Measurements from ENCODE around the gene MDN1.
"Not testable (repeated sequence)": the region's sequence is repeated elsewhere in the genome, so short reads cannot be mapped to it uniquely, and the experiment has no call there.

Gene MDN1

DNA sequence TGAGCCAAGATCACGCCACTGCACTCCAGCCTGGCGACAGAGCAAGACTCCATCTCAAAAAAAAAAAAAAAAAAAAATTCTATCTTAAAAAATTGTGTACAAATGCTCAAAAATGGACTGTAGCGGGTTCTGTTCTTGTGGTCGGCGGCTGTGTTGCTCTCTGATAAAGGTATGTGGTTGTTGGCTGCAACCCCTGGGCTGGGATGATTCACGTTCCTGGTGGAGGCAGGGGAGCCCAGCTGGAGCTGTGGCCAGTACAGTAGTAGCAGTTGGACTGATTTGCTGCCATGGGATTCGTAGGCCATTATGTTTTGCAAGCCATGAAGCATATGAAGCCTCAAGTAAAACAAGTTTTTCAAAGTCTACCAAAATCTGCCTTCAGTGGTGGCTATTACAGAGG is 22.3 kb downstream of the MDN1 start:
- Mint-ChIP-seq H3K27me3 (ENCODE audit: low read depth) (no peaks in the 10 kb centered on the region), H3K4me3 (no peak overlapping the region), H3K4me1 (ENCODE audit: low read depth) (peaks cover 31% of the 10 kb centered on the region), H3K9me3 (no peaks in the 10 kb centered on the region), H3K27ac (no peak overlapping the region), H3K36me3 (ENCODE audit: low read depth) (peaks cover 29% of the 10 kb centered on the region)

DNA sequence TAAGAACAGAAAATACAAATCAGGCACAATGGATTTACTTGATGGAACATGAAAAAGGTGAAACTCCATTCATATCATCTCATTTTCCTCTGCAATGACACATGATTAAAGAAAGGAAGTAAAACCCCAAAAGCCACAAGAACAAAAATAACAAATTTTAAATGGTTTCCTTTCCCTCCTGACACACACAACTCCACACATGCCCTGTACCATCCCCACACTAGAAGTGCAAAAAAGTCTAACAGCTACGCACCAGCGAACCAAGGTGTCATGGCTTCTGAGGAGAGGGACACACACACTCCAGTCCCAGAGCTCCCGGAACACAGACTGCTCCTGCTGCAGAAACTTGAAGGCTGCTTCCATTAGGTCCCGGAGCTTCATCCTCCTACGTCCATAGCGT is 25.3 kb downstream of the MDN1 start:
- Mint-ChIP-seq H3K36me3 (ENCODE audit: low read depth) (peaks cover 35% of the 10 kb centered on the region), H3K27me3 (ENCODE audit: low read depth) (no peaks in the 10 kb centered on the region), H3K9me3 (no peaks in the 10 kb centered on the region), H3K4me1 (ENCODE audit: low read depth) (peaks cover 31% of the 10 kb centered on the region), H3K4me3 (peak overlapping the region; percentile 42), H3K27ac (peak overlapping the region; percentile 57)

DNA sequence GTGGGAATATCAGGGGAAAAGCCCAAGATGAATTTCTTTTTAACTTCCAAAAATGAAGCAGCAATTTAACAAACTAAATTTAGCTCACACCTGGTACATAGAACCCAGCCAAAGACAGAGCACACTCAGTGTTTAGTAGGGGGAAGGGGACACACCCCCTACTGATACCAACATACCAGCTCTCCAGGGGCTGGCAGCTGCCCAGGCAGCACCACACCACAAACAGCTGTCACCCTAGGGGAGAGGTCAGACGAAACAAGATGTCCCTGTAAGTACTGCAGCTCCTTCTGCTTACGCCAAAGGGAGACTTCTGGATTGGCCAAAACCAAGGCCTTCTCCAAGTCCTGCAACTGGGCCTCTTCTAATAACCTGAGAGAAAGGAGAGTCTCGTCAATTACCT is 26.0 kb downstream of the MDN1 start:
- Mint-ChIP-seq H3K9me3 (no peaks in the 10 kb centered on the region), H3K27ac (peak overlapping the region; percentile 79), H3K4me3 (no peak overlapping the region), H3K4me1 (ENCODE audit: low read depth) (peaks cover 33% of the 10 kb centered on the region), H3K36me3 (ENCODE audit: low read depth) (peaks cover 36% of the 10 kb centered on the region), H3K27me3 (ENCODE audit: low read depth) (no peaks in the 10 kb centered on the region)

DNA sequence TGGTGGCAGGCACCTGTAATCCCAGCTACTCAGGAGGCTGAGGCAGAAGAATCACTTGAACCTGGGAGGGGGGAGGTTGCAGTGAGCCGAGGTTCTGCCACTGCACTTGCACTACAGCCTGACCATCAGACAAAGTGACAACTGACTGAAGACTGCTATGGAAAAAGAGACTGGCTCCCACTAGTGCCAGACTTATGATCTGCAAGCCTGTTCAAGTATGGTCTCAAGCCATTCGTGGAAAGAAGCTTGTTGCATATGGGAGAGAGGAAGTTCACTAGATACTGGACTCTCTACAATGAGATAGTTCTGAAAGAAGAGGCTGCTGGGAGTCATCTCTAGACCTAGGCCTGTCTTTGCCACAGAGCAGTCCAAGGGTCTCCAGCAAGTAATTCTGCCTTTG is 26.7 kb downstream of the MDN1 start:
- no peaks in the 10 kb centered on the region for H3K27me3 Mint-ChIP-seq (ENCODE audit: low read depth)
- no peaks in the 10 kb centered on the region for H3K9me3 Mint-ChIP-seq
- H3K4me3 Mint-ChIP-seq, result peak overlapping the region; percentile 47
- peaks cover 33% of the 10 kb centered on the region for H3K4me1 Mint-ChIP-seq (ENCODE audit: low read depth)
- H3K27ac Mint-ChIP-seq, result peak overlapping the region; percentile 79
- H3K36me3 Mint-ChIP-seq (ENCODE audit: low read depth), result peaks cover 36% of the 10 kb centered on the region

DNA sequence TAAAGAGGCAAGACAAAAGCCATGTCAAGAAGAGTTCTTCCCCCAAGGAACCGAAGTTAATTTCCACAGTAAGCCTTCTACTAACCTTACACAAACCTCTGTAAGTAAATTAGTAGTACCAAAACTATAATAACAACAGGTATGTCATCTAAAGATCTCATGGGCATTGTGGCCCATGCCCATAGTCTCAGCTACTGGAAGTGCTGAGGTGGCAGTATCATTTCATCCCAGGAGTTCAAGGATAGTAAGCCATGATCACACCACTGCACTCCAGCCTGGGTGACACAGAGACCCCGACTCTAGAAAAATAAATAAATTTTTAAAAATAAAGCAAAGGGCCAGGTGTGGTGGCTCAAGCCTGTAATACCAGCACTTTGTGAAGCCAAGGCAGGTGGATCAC is 29.2 kb downstream of the MDN1 start:
- H3K4me1 Mint-ChIP-seq (ENCODE audit: low read depth), result peaks cover 30% of the 10 kb centered on the region
- H3K36me3 Mint-ChIP-seq (ENCODE audit: low read depth), result peaks cover 40% of the 10 kb centered on the region
- no peak overlapping the region for H3K4me3 Mint-ChIP-seq
- H3K9me3 Mint-ChIP-seq, result no peaks in the 10 kb centered on the region
- H3K27ac Mint-ChIP-seq, result no peak overlapping the region
- no peaks in the 10 kb centered on the region for H3K27me3 Mint-ChIP-seq (ENCODE audit: low read depth)

DNA sequence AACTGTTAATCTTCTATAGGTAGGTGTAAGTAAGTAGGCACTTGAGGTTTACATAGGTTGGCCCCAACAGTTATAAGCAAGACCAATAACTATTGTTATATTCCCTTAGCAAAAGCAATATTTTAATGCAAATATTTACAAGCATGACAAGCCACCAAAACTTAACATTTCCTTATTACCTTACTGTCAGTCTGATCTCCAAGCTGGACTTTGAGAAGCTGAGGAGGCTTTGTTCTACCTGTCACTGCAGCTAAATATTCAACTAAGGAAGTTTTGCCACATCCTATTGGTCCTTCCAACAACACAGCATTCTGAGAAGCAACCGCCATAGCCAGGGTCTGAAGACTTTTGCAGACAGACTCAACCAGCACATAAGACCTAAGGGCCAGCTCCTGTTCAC is 29.6 kb downstream of the MDN1 start:
- Mint-ChIP-seq H3K27me3 (ENCODE audit: low read depth) (no peaks in the 10 kb centered on the region), H3K36me3 (ENCODE audit: low read depth) (peaks cover 41% of the 10 kb centered on the region), H3K4me3 (no peak overlapping the region), H3K27ac (no peak overlapping the region), H3K9me3 (no peaks in the 10 kb centered on the region), H3K4me1 (ENCODE audit: low read depth) (peaks cover 27% of the 10 kb centered on the region)

DNA sequence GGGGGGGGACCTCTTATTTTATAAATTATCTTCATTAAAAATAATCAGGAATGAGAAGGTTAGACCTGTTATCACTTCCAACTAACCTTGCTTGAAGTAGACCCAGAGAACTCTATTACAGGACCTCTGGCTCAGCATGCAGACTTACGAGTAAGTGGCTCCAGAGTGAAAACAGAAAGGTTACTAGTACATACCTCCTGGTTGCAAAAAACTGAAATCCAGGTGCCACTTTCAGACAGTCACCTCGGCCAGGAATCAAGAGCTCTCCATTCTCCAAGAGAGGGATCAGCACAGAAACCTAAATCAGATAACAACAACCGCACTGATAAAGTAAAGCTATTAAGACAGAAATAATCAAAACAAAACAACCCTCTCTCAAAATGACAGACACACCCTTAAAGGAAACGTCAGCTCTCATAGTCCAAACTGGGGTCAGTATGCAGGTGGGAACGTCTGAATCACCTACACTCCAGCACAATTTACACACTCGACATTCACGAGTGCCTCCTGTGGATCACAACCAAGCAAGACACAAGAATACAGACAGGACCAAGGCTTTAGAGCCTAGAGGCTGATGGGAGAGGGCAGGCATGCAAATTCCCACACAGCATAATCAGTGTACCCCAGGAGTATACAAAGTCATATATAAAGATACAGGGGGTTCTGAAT is 31.8 kb downstream of the MDN1 start:
- H3K9me3 Mint-ChIP-seq, result peaks cover 5% of the 10 kb centered on the region

DNA sequence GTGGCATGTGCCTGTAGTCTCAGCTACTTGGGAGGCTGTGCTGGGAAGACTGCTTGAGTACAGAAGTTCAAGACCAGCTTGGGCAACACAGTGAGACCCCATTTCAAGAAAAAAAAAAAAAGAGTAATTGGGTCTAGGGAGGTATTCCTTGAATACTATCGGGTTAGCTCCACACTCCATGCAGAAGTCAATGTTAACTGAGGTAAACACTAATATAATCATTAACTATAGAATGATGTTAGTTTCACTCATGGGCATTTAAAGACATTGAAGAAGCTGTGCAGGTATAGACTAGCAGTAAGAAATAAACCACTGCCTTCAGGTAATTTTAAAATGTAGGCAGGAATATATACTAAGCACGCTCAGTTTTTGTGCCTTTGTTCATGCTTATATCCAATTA is 32.6 kb downstream of the MDN1 start:
- Mint-ChIP-seq H3K4me3 (no peak overlapping the region), H3K36me3 (ENCODE audit: low read depth) (peaks cover 41% of the 10 kb centered on the region), H3K9me3 (peaks cover 5% of the 10 kb centered on the region), H3K4me1 (ENCODE audit: low read depth) (peaks cover 5% of the 10 kb centered on the region), H3K27ac (no peak overlapping the region), H3K27me3 (ENCODE audit: low read depth) (no peaks in the 10 kb centered on the region)

More for the DNA sequence above, 31.8 kb downstream of the MDN1 start:
- H3K27me3 Mint-ChIP-seq (ENCODE audit: low read depth), result no peaks in the 10 kb centered on the region
- peaks cover 43% of the 10 kb centered on the region for H3K36me3 Mint-ChIP-seq (ENCODE audit: low read depth)
- H3K4me1 Mint-ChIP-seq (ENCODE audit: low read depth), result peaks cover 7% of the 10 kb centered on the region
- no peak overlapping the region for H3K4me3 Mint-ChIP-seq
- H3K27ac Mint-ChIP-seq, result no peak overlapping the region

DNA sequence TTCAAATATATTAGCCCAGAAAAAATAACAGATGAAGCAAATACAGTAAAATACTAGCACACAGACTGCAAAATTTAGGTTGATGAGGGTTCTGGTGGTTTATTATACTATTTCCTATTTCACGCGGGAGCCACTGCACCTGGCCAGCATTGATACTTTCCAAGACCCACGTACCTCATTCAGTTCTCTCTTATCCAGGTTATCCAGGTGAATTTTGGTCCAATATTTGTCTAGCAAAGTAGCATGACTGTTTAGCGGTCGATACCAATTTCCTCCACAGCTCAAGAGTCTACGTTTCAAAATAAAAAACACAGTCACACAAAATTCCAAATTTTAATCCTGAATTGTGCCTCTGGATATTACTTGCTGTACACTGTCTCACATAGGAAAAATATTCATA is 34.8 kb downstream of the MDN1 start:
- Mint-ChIP-seq H3K27me3 (ENCODE audit: low read depth) (no peaks in the 10 kb centered on the region), H3K27ac (no peak overlapping the region), H3K4me1 (ENCODE audit: low read depth) (peaks cover 3% of the 10 kb centered on the region), H3K4me3 (no peak overlapping the region), H3K36me3 (ENCODE audit: low read depth) (peaks cover 47% of the 10 kb centered on the region), H3K9me3 (peaks cover 5% of the 10 kb centered on the region)

DNA sequence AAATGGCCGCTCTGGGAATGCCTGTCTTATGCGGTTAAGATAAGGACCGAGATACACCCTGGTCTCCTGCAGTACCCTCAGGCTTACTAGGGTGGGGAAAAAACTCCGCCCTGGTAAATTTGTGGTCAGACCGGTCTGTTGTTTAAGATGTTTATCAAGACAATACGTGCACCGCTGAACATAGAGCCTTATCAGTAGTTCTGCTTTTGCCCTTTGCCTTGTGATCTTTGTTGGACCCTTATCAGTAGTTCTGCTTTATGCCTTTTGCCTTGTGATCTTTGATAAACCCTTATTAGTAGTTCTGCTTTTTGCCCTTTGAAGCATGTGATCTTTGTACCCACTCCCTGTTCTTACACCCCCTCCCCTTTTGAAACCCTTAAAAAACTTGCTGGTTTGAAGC is 36.3 kb downstream of the MDN1 start:
- H3K27ac Mint-ChIP-seq; H3K4me3 Mint-ChIP-seq; H3K27me3 Mint-ChIP-seq (ENCODE audit: low read depth); H3K4me1 Mint-ChIP-seq (ENCODE audit: low read depth); H3K9me3 Mint-ChIP-seq: not testable (repeated sequence)
- H3K36me3 Mint-ChIP-seq (ENCODE audit: low read depth), result peaks cover 47% of the 10 kb centered on the region

DNA sequence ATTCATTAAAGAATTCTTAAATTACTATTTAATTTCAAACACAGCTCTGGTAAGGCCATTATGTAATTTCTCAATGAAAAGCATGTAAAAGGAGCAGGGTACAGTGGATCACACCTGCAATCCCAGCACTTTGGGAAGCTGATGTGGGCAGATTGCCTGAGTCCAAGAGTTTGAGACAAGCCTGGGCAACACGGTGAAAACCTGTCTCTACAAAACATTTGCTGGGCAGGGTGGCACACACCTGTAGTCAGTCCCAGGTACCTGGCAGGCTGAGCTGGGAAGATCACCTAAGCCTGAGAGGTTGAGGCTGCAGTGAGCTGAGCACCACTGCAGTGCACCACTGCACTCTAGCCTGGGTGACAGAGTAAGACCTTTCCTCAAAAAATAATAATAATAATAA is 37.4 kb downstream of the MDN1 start:
- peaks cover 5% of the 10 kb centered on the region for H3K9me3 Mint-ChIP-seq
- H3K27me3 Mint-ChIP-seq (ENCODE audit: low read depth), result no peaks in the 10 kb centered on the region
- no peak overlapping the region for H3K27ac Mint-ChIP-seq
- peaks cover 48% of the 10 kb centered on the region for H3K36me3 Mint-ChIP-seq (ENCODE audit: low read depth)
- no peak overlapping the region for H3K4me3 Mint-ChIP-seq
- no peaks in the 10 kb centered on the region for H3K4me1 Mint-ChIP-seq (ENCODE audit: low read depth)

DNA sequence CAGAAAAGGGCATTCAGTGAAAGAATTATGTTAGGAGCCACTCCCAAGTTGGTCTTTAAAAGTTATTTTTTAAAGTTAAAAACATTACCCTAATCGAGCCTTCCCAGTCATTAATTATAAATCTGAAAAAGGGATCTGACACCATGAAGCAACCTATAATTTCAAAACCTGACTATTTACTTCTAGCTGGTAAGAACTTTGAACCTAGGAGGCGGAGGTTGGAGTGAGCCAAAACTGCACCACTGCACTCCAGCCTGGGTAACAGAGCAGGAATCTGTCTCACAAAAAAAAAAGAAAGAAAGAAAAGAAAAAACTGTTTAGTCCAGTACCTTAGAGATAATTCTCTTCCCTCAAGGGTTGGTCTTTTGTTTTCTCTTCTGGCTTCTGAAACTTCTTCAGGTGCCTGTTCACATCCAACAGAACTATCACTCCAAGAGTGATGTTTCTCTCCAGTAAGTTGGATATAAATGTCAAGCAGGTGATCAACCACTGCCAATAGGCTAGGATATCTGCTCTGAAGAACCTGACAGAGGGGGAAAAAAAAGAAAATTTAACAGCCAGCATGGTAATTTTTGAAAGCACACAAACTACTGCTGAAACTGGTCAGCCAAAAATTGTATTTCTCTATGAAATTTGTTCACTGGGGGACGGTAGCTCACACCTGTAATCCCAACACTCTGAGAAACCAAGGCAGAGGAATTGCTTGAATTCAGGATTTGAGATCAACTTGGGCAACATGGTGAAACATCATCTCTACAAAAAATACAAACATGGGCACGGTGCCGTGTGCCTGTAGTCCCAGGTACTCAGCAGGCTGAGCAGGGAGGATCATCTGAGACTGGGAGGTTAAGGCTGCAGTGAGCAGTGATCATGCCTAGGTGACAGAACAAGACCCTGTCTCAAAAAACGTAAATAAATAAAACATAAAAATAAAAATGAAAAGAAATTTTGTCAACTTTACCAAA is 38.2 kb downstream of the MDN1 start:
- H3K36me3 Mint-ChIP-seq (ENCODE audit: low read depth), result peaks cover 45% of the 10 kb centered on the region
- peaks cover 5% of the 10 kb centered on the region for H3K9me3 Mint-ChIP-seq
- H3K27me3 Mint-ChIP-seq (ENCODE audit: low read depth), result no peaks in the 10 kb centered on the region
- no peak overlapping the region for H3K4me3 Mint-ChIP-seq
- H3K27ac Mint-ChIP-seq, result no peak overlapping the region
- H3K4me1 Mint-ChIP-seq (ENCODE audit: low read depth), result no peaks in the 10 kb centered on the region

DNA sequence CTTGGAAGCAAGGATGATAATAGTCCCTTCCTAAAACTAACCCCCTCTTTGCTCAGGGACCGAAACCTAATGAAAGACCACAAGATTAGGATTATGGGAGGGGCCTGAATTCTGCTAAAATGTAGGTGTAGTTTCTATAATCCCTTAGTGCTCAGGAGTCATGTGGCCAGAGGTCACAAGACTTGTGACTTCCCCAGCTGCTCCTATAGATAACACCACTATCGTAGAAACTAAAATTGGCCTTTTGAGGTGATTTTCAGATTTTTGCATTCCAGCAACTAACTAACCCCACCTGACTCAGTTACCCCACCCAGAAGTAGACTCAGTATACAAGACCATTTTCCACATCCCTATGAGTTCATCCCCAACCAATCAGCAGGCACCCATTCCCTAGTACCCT is 42.1 kb downstream of the MDN1 start:
- H3K36me3 Mint-ChIP-seq (ENCODE audit: low read depth), result peaks cover 37% of the 10 kb centered on the region
- no peaks in the 10 kb centered on the region for H3K27me3 Mint-ChIP-seq (ENCODE audit: low read depth)
- H3K4me1 Mint-ChIP-seq (ENCODE audit: low read depth), result no peaks in the 10 kb centered on the region
- no peaks in the 10 kb centered on the region for H3K9me3 Mint-ChIP-seq
- no peak overlapping the region for H3K27ac Mint-ChIP-seq
- H3K4me3 Mint-ChIP-seq, result no peak overlapping the region

DNA sequence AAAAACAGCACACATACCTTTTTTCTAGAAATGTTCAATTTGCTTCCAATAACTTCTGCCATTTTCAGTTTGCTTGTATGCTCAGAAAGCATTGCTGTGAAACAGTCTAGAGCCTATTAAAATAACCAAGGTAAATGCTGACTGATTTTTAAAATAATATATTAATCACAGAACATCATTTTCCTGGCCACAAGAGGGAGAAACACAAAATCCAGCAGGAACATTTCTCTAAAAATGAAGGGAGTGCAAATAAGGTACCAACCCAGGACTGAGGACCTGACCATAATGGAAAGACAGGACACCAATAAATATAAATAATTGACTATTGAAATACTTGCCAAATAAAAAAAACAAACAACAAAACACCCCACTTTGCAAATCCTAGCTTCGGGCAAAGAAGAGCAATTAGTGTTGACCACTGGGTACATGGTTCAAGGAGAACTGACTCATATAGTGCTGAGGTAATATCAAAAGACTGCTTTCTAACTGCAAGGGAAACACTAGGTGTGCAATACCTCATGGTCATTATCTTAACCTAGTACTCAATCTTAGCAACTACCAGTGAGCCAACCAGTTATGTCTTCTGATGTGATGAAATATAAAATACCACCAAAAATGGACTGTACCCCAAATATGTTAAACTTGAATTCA is 42.9 kb downstream of the MDN1 start:
- Mint-ChIP-seq H3K36me3 (ENCODE audit: low read depth) (peaks cover 37% of the 10 kb centered on the region), H3K27ac (no peak overlapping the region), H3K4me3 (no peak overlapping the region)

DNA sequence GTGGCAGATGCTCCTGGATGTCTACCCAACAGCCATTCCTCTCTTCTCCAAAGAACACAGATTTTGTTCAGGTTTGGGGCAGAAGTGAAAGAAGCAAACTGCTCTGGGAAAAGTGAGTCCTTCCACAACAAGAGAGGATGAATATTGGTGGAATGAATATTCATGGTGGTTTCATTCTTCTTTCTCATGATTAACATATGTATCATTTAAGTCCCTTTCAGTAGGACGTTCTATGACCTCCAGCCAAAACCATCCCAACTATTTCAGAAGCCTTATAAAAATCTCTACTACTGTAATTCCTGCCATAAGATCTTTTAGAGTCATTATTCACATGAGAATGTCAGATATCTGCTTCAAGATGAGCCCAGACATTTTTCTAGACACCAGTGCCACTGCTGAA is 44.4 kb downstream of the MDN1 start:
- no peaks in the 10 kb centered on the region for H3K4me1 Mint-ChIP-seq (ENCODE audit: low read depth)
- H3K9me3 Mint-ChIP-seq, result no peaks in the 10 kb centered on the region
- no peaks in the 10 kb centered on the region for H3K27me3 Mint-ChIP-seq (ENCODE audit: low read depth)
- H3K4me3 Mint-ChIP-seq, result no peak overlapping the region
- H3K36me3 Mint-ChIP-seq (ENCODE audit: low read depth), result peaks cover 38% of the 10 kb centered on the region
- no peak overlapping the region for H3K27ac Mint-ChIP-seq

More for the DNA sequence above, 42.9 kb downstream of the MDN1 start:
- Mint-ChIP-seq H3K4me1 (ENCODE audit: low read depth) (no peaks in the 10 kb centered on the region), H3K9me3 (no peaks in the 10 kb centered on the region), H3K27me3 (ENCODE audit: low read depth) (no peaks in the 10 kb centered on the region)
